SK-N-SH treated with all-trans-retinoic acid at 6 μM for 48 hours (cell line): ENCODE measurements around the gene LMAN2.

Source experiments
- ATAC-seq: fragments of 200-7000 bp; cut with Tn5 transposase; 3 replicates; pipeline ENCODE4 v1.9.1; 2020; ENCODE audit warnings: mild to moderate bottlenecking, moderate library complexity
- BACH2 ChIP-seq: fragments of 250-450 bp; sonication (Bioruptor Pico); IDR thresholded peaks from 2 replicates; pipeline ENCODE4 v1.9.0; 2021; ENCODE audit warnings: mild to moderate bottlenecking, borderline replicate concordance
- CREB5 ChIP-seq: fragments of 250-450 bp; sonication (Bioruptor Pico); IDR thresholded peaks from 2 replicates; pipeline ENCODE4 v1.5.1; 2020; ENCODE audit warnings: low read depth, mild to moderate bottlenecking, moderate library complexity
- CSDC2 ChIP-seq: fragments of 250-450 bp; sonication (Bioruptor Pico); IDR thresholded peaks from 2 replicates; pipeline ENCODE4 v1.5.0; 2020; ENCODE audit warnings: mild to moderate bottlenecking, moderate library complexity
- ESRRG ChIP-seq: fragments of 250-450 bp; sonication (Bioruptor Pico); IDR thresholded peaks from 2 replicates; pipeline ENCODE4 v1.6.1; 2021; ENCODE audit warnings: mild to moderate bottlenecking
- GLIS3 ChIP-seq: fragments of 250-450 bp; sonication (Bioruptor Pico); IDR thresholded peaks from 2 replicates; pipeline ENCODE4 v1.5.0; 2020; ENCODE audit warnings: mild to moderate bottlenecking, moderate library complexity
- ISL1 ChIP-seq: fragments of 250-450 bp; sonication (Bioruptor Pico); IDR thresholded peaks from 2 replicates; pipeline ENCODE4 v2.1.2; 2022; ENCODE audit warnings: mild to moderate bottlenecking, moderate library complexity
- OSR1 ChIP-seq: fragments of 250-450 bp; sonication (Bioruptor Pico); IDR thresholded peaks from 2 replicates; pipeline ENCODE4 v1.8.0; 2022; ENCODE audit warnings: moderate library complexity, mild to moderate bottlenecking, inconsistent platforms
- PPARA ChIP-seq: fragments of 250-450 bp; sonication (Bioruptor Pico); IDR thresholded peaks from 2 replicates; pipeline ENCODE4 v1.5.0; 2020; ENCODE audit warnings: mild to moderate bottlenecking, borderline replicate concordance
- RARB ChIP-seq: fragments of 250-450 bp; sonication (Bioruptor Pico); IDR thresholded peaks from 2 replicates; pipeline ENCODE4 v1.8.0; 2021; ENCODE audit warnings: mild to moderate bottlenecking, moderate library complexity
- SNAI2 ChIP-seq: fragments of 250-450 bp; sonication (Bioruptor Pico); IDR thresholded peaks from 2 replicates; pipeline ENCODE4 v1.5.0; 2020; ENCODE audit warnings: mild to moderate bottlenecking, moderate library complexity
- TCF4 ChIP-seq: fragments of 250-450 bp; sonication (Bioruptor Pico); IDR thresholded peaks from 2 replicates; pipeline ENCODE4 v1.8.0; 2021; ENCODE audit warnings: mild to moderate bottlenecking, moderate library complexity, borderline replicate concordance
- TOX ChIP-seq: fragments of 250-450 bp; sonication (Bioruptor Pico); IDR thresholded peaks from 2 replicates; pipeline ENCODE4 v1.8.0; 2021; ENCODE audit warnings: mild to moderate bottlenecking, moderate library complexity, borderline replicate concordance
- TSHZ2 ChIP-seq: fragments of 250-450 bp; sonication (Bioruptor Pico); IDR thresholded peaks from 2 replicates; pipeline ENCODE4 v1.5.0; 2020; ENCODE audit warnings: mild to moderate bottlenecking, moderate library complexity
- ZC3H10 ChIP-seq: fragments of 250-450 bp; sonication (Bioruptor Pico); IDR thresholded peaks from 2 replicates; pipeline ENCODE4 v1.5.1; 2021; ENCODE audit warnings: mild to moderate bottlenecking, moderate library complexity
- ZFP3 ChIP-seq: fragments of 250-450 bp; sonication (Bioruptor Pico); IDR thresholded peaks from 2 replicates; pipeline ENCODE4 v1.5.0; 2020; ENCODE audit warnings: mild to moderate bottlenecking, moderate library complexity
- ZFP30 ChIP-seq: fragments of 450-650 bp; formaldehyde crosslinking; IDR thresholded peaks from 2 replicates; pipeline ENCODE4 v1.5.0; 2022; ENCODE audit warnings: mild to moderate bottlenecking, moderate library complexity
- ZNF70 ChIP-seq: fragments of 450-650 bp; formaldehyde crosslinking; IDR thresholded peaks from 2 replicates; pipeline ENCODE4 v1.5.0; 2020; ENCODE audit warnings: mild to moderate bottlenecking, moderate library complexity
- ZNF8 ChIP-seq: fragments of 450-650 bp; formaldehyde crosslinking; IDR thresholded peaks from 2 replicates; pipeline ENCODE4 v1.5.0; 2020; ENCODE audit warnings: mild to moderate bottlenecking, moderate library complexity
- TF ChIP-seq, protein P1 (sequence below): fragments of 250-450 bp; sonication (Bioruptor Pico); IDR thresholded peaks from 2 replicates; pipeline ENCODE4 v1.5.1; 2021; ENCODE audit warnings: mild to moderate bottlenecking, moderate library complexity
- TF ChIP-seq, protein P2 (sequence below): fragments of 250-450 bp; sonication (Bioruptor Pico); IDR thresholded peaks from 2 replicates; pipeline ENCODE4 v1.8.0; 2020; ENCODE audit warnings: mild to moderate bottlenecking, moderate library complexity, borderline replicate concordance
- TF ChIP-seq, protein P3 (sequence below): fragments of 250-450 bp; sonication (Bioruptor Pico); IDR thresholded peaks from 2 replicates; pipeline ENCODE4 v1.8.0; 2021; ENCODE audit warnings: low read depth, mild to moderate bottlenecking, moderate library complexity, borderline replicate concordance

LMAN2 gene

DNA sequence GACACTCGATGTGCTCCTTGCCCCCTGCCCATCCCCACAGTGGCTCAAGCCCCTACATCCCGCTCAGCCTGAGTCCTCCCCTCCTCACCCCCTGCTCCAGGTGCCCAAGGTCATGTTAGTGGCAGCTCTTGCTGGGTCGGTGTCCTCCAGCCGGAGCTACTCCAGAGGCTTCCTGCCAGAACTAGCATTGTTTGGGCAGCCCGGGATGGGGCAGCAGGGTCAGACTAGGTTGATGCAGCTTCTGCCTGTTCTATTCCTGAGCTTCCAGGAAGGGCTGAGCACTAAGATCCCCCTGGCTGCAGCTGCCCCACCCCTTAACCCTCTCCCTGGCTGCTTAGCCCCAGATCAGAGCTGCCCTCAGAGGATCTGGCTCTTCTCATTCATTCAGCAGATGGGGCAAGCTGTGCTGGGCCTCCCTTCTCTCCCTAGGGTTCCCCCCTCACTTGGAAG is 6.9 kb upstream of the LMAN2 start:
- ATAC-seq, result no peak

GRCh38 chr5:177357459-177358351 is 6.2 kb upstream of the LMAN2 start, which contains the start of gene RGS14:
Gene RGS14 (plus strand): TSS chr5:177357924. CDS start chr5:177358025, 101 bp downstream.
- peak; percentile 75 for ATAC-seq

More for the DNA sequence above, 6.9 kb upstream of the LMAN2 start:
- TF ChIP-seq ZC3H10 (CRISPR knock-in tag) (no peak), ISL1 (no peak), ESRRG (no peak), TSHZ2 (no peak), ZNF70 (CRISPR knock-in tag) (no peak), ZFP30 (CRISPR knock-in tag) (no peak), ZFP3 (CRISPR knock-in tag) (no peak), TOX (no peak), CSDC2 (no peak), RARB (no peak)
- TF ChIP-seq, protein P1, sequence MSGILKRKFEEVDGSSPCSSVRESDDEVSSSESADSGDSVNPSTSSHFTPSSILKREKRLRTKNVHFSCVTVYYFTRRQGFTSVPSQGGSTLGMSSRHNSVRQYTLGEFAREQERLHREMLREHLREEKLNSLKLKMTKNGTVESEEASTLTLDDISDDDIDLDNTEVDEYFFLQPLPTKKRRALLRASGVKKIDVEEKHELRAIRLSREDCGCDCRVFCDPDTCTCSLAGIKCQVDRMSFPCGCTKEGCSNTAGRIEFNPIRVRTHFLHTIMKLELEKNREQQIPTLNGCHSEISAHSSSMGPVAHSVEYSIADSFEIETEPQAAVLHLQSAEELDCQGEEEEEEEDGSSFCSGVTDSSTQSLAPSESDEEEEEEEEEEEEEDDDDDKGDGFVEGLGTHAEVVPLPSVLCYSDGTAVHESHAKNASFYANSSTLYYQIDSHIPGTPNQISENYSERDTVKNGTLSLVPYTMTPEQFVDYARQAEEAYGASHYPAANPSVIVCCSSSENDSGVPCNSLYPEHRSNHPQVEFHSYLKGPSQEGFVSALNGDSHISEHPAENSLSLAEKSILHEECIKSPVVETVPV (CRISPR knock-in tag), result no peak
- TF ChIP-seq, protein P2, sequence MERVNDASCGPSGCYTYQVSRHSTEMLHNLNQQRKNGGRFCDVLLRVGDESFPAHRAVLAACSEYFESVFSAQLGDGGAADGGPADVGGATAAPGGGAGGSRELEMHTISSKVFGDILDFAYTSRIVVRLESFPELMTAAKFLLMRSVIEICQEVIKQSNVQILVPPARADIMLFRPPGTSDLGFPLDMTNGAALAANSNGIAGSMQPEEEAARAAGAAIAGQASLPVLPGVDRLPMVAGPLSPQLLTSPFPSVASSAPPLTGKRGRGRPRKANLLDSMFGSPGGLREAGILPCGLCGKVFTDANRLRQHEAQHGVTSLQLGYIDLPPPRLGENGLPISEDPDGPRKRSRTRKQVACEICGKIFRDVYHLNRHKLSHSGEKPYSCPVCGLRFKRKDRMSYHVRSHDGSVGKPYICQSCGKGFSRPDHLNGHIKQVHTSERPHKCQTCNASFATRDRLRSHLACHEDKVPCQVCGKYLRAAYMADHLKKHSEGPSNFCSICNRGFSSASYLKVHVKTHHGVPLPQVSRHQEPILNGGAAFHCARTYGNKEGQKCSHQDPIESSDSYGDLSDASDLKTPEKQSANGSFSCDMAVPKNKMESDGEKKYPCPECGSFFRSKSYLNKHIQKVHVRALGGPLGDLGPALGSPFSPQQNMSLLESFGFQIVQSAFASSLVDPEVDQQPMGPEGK (CRISPR knock-in tag), result no peak

DNA sequence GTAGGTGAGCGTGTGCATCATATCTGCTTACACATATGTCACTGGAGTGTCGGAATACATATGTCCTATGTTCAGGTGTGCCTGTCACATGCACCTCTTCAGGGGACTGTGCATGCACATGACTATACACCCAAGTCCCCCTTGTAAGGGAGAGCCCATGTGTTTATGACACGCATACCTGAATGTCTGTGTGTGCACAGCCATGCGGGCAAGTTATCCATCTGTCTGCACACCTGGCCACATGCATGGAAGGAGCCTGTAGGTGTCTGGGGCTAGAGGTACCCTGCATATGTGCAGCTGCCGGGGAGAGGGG is 5.6 kb upstream of the LMAN2 start:
- no peak for ATAC-seq
- no peak for TF ChIP-seq BACH2 (CRISPR knock-in tag)
- TF ChIP-seq ZNF8 (CRISPR knock-in tag), result no peak
- no peak for TF ChIP-seq GLIS3 (CRISPR knock-in tag)
- TF ChIP-seq, protein P1 (CRISPR knock-in tag), result no peak
- no peak for TF ChIP-seq ESRRG
- TF ChIP-seq, protein P3, sequence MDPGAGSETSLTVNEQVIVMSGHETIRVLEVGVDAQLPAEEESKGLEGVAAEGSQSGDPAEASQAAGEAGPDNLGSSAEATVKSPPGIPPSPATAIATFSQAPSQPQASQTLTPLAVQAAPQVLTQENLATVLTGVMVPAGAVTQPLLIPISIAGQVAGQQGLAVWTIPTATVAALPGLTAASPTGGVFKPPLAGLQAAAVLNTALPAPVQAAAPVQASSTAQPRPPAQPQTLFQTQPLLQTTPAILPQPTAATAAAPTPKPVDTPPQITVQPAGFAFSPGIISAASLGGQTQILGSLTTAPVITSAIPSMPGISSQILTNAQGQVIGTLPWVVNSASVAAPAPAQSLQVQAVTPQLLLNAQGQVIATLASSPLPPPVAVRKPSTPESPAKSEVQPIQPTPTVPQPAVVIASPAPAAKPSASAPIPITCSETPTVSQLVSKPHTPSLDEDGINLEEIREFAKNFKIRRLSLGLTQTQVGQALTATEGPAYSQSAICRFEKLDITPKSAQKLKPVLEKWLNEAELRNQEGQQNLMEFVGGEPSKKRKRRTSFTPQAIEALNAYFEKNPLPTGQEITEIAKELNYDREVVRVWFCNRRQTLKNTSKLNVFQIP (CRISPR knock-in tag), result no peak
- no peak for TF ChIP-seq CSDC2
- TF ChIP-seq OSR1 (CRISPR knock-in tag), result no peak
- no peak for TF ChIP-seq ZFP30 (CRISPR knock-in tag)
- TF ChIP-seq TCF4 (CRISPR knock-in tag), result no peak

More at GRCh38 chr5:177357459-177358351, 6.2 kb upstream of the LMAN2 start, which contains the start of gene RGS14:
- no peak for TF ChIP-seq BACH2 (CRISPR knock-in tag)
- no peak for TF ChIP-seq PPARA (CRISPR knock-in tag)
- TF ChIP-seq ESRRG, result no peak
- no peak for TF ChIP-seq SNAI2 (CRISPR knock-in tag)
- TF ChIP-seq ZFP3 (CRISPR knock-in tag), result no peak
- TF ChIP-seq, protein P1 (CRISPR knock-in tag), result no peak
- TF ChIP-seq CREB5 (CRISPR knock-in tag), result no peak
- no peak for TF ChIP-seq CSDC2
- TF ChIP-seq ZNF70 (CRISPR knock-in tag), result no peak
